ENCODE data around the gene IL1R2. TPM values are rescaled to one million over a fixed set of nuclear protein-coding genes. Genes with fewer than 3 reads are reported as not detected.

Gene IL1R2
- 10 to 100 TPM; 17.9 to 40.3 (median 39.8) TPM for total RNA-seq
- long read RNA-seq, donor 1, transcript IL1R2-201 (9 exons, 1,578 nt), result major isoform, 8 of 18 reads
- long read RNA-seq, donor 1, partial matches to known transcripts, result 1 of 18 reads
- long read RNA-seq, donor 1, other reads (novel, unspliced or antisense), result 9 of 18 reads
- long read RNA-seq, donor 2, transcript IL1R2-201 (9 exons, 1,578 nt), result major isoform, 24 of 58 reads
- long read RNA-seq, donor 2, partial matches to known transcripts, result 13 of 58 reads
- long read RNA-seq, donor 2, other reads (novel, unspliced or antisense), result 19 of 58 reads

GRCh38 chr2:101991721-101992145 lies at the start of gene IL1R2:
IL1R2 (plus strand) TSS chr2:101991960; CDS start chr2:102008576, 16,616 bp downstream.
- TF ChIP-seq CTCF (IDR thresholded peaks at IDR 0.05), result no peak
- intact Hi-C loops (cut with DNase I, micrococcal nuclease), result no loop called here
- ATAC-seq (peak; percentile 85), DNase-seq (peak; percentile 79 to 85 (median 81))
- peaks cover 10% of the 10 kb centered on the region for H3K4me1 ChIP-seq (ENCODE audit: low read depth)
- H3K4me3 ChIP-seq, result no peak within 1 kb of the TSS
- H3K36me3 ChIP-seq (ENCODE audit: low read depth), result no peaks in the 10 kb centered on the region
- no peaks in the 10 kb centered on the region for H3K9me3 ChIP-seq

- Histone ChIP-seq H3K4me3 (no peak overlapping the region), H3K36me3 (ENCODE audit: low read depth) (no peaks in the 10 kb centered on the region), H3K4me1 (ENCODE audit: low read depth) (no peaks in the 10 kb centered on the region), H3K9me3 (no peaks in the 10 kb centered on the region)
- intact Hi-C loops (cut with DNase I, micrococcal nuclease), result no loop called here
- DNase-seq (no peak), ATAC-seq (no peak)
- no peak for TF ChIP-seq CTCF (IDR thresholded peaks at IDR 0.05)
Observed at GRCh38 chr2:101942851-101943250, 48.9 kb upstream of the IL1R2 start.

GRCh38 chr2:101946372-101947039 lies 45.3 kb upstream of the IL1R2 start:
- ATAC-seq, result no peak
- no peak overlapping the region for H3K4me3 ChIP-seq
- no peaks in the 10 kb centered on the region for H3K9me3 ChIP-seq
- no peak for TF ChIP-seq CTCF (IDR thresholded peaks at IDR 0.05)
- intact Hi-C loops (cut with DNase I, micrococcal nuclease), result no loop called here
- H3K4me1 ChIP-seq (ENCODE audit: low read depth), result no peaks in the 10 kb centered on the region
- DNase-seq, result no peak
- H3K36me3 ChIP-seq (ENCODE audit: low read depth), result no peaks in the 10 kb centered on the region

GRCh38 chr2:101947374-101947773 lies 44.4 kb upstream of the IL1R2 start:
- Histone ChIP-seq H3K36me3 (ENCODE audit: low read depth) (no peaks in the 10 kb centered on the region), H3K4me3 (no peak overlapping the region), H3K4me1 (ENCODE audit: low read depth) (no peaks in the 10 kb centered on the region), H3K9me3 (no peaks in the 10 kb centered on the region)
- DNase-seq (no peak), ATAC-seq (no peak)
- intact Hi-C loops (cut with DNase I, micrococcal nuclease), result no loop called here
- no peak for TF ChIP-seq CTCF (IDR thresholded peaks at IDR 0.05)

GRCh38 chr2:101948625-101949155 lies 43.1 kb upstream of the IL1R2 start:
- Histone ChIP-seq H3K4me3 (no peak overlapping the region), H3K4me1 (ENCODE audit: low read depth) (no peaks in the 10 kb centered on the region), H3K36me3 (ENCODE audit: low read depth) (no peaks in the 10 kb centered on the region), H3K9me3 (no peaks in the 10 kb centered on the region)
- ATAC-seq, result peak; percentile 83
- intact Hi-C loops (cut with DNase I, micrococcal nuclease), result no loop called here
- no peak for DNase-seq
- no peak for TF ChIP-seq CTCF (IDR thresholded peaks at IDR 0.05)

Data from mucosa of descending colon (tissue), 3 donors.